ENCODE data around the gene SRPK1.
A peak's percentile ranks its signal among the peaks of the same experiment; 100 is the strongest.
"Not testable (repeated sequence)": the region's sequence is repeated elsewhere in the genome, so short reads cannot be mapped to it uniquely, and the experiment has no call there.

SRPK1 gene

GRCh38 chr6:35920793-35921732, at the start of gene SRPK1:
Gene SRPK1 (minus strand): TSS chr6:35921098. CDS start chr6:35921056, 42 bp downstream.
- no peak for DNase-seq (ENCODE audit: low read depth, low spot score)
- peak within 1 kb of the TSS; percentile 89 for H3K27ac ChIP-seq

- peak; percentile 33 for DNase-seq (ENCODE audit: low read depth, low spot score)
- peak overlapping the region; percentile 9 for H3K27ac ChIP-seq
Observed at GRCh38 chr6:35970181-35970580, 49.3 kb upstream of the SRPK1 start.

GRCh38 chr6:35969646-35970045, 48.7 kb upstream of the SRPK1 start:
- no peak overlapping the region for H3K27ac ChIP-seq
- no peak for DNase-seq (ENCODE audit: low read depth, low spot score)

GRCh38 chr6:35968821-35969220, 47.9 kb upstream of the SRPK1 start:
- H3K27ac ChIP-seq: no peak overlapping the region
- no peak for DNase-seq (ENCODE audit: low read depth, low spot score)

GRCh38 chr6:35967076-35967774, 46.3 kb upstream of the SRPK1 start:
- DNase-seq (ENCODE audit: low read depth, low spot score): no peak

GRCh38 chr6:35962779-35963560, 42.1 kb upstream of the SRPK1 start:
- no peak for DNase-seq (ENCODE audit: low read depth, low spot score)
- no peak overlapping the region for H3K27ac ChIP-seq

More at GRCh38 chr6:35967076-35967774, 46.3 kb upstream of the SRPK1 start:
- no peak overlapping the region for H3K27ac ChIP-seq

GRCh38 chr6:35960187-35960586, 39.3 kb upstream of the SRPK1 start:
- no peak overlapping the region for H3K27ac ChIP-seq
- no peak for DNase-seq (ENCODE audit: low read depth, low spot score)

- H3K27ac ChIP-seq: no peak overlapping the region
- DNase-seq (ENCODE audit: low read depth, low spot score): no peak
Observed at GRCh38 chr6:35955970-35956369, 35.1 kb upstream of the SRPK1 start.

- DNase-seq (ENCODE audit: low read depth, low spot score): no peak
Observed at GRCh38 chr6:35955521-35955920, 34.6 kb upstream of the SRPK1 start.

GRCh38 chr6:35955071-35955470, 34.2 kb upstream of the SRPK1 start:
- peak overlapping the region; percentile 5 for H3K27ac ChIP-seq
- peak; percentile 27 for DNase-seq (ENCODE audit: low read depth, low spot score)

More at GRCh38 chr6:35955521-35955920, 34.6 kb upstream of the SRPK1 start:
- no peak overlapping the region for H3K27ac ChIP-seq

- H3K27ac ChIP-seq: no peak overlapping the region
- no peak for DNase-seq (ENCODE audit: low read depth, low spot score)
Observed at GRCh38 chr6:35954333-35954732, 33.4 kb upstream of the SRPK1 start.

- no peak for DNase-seq (ENCODE audit: low read depth, low spot score)
- H3K27ac ChIP-seq: no peak overlapping the region
Observed at GRCh38 chr6:35948725-35949124, 27.8 kb upstream of the SRPK1 start.

- DNase-seq (ENCODE audit: low read depth, low spot score): no peak
- peak overlapping the region; percentile 30 for H3K27ac ChIP-seq
Observed at GRCh38 chr6:35945650-35946025, 24.7 kb upstream of the SRPK1 start.

GRCh38 chr6:35943390-35943789, 22.5 kb upstream of the SRPK1 start:
- no peak for DNase-seq (ENCODE audit: low read depth, low spot score)
- H3K27ac ChIP-seq: no peak overlapping the region

- H3K27ac ChIP-seq: no peak overlapping the region
- DNase-seq (ENCODE audit: low read depth, low spot score): no peak
Observed at GRCh38 chr6:35942355-35942754, 21.5 kb upstream of the SRPK1 start.

- H3K27ac ChIP-seq; DNase-seq (ENCODE audit: low read depth, low spot score): not testable (repeated sequence)
Observed at GRCh38 chr6:35941170-35941569, 20.3 kb upstream of the SRPK1 start.

GRCh38 chr6:35940014-35940413, 19.1 kb upstream of the SRPK1 start:
- H3K27ac ChIP-seq; DNase-seq (ENCODE audit: low read depth, low spot score): not testable (repeated sequence)

- not testable (repeated sequence) for DNase-seq (ENCODE audit: low read depth, low spot score); H3K27ac ChIP-seq
Observed at GRCh38 chr6:35939259-35939658, 18.4 kb upstream of the SRPK1 start.

- H3K27ac ChIP-seq: no peak overlapping the region
- no peak for DNase-seq (ENCODE audit: low read depth, low spot score)
Observed at GRCh38 chr6:35936681-35937359, 15.9 kb upstream of the SRPK1 start.

GRCh38 chr6:35935469-35935868, 14.6 kb upstream of the SRPK1 start:
- DNase-seq (ENCODE audit: low read depth, low spot score): no peak
- no peak overlapping the region for H3K27ac ChIP-seq

Measured in epithelial cell of prostate (primary cell).